Measurements from ENCODE around the gene SLC26A1.

DNA sequence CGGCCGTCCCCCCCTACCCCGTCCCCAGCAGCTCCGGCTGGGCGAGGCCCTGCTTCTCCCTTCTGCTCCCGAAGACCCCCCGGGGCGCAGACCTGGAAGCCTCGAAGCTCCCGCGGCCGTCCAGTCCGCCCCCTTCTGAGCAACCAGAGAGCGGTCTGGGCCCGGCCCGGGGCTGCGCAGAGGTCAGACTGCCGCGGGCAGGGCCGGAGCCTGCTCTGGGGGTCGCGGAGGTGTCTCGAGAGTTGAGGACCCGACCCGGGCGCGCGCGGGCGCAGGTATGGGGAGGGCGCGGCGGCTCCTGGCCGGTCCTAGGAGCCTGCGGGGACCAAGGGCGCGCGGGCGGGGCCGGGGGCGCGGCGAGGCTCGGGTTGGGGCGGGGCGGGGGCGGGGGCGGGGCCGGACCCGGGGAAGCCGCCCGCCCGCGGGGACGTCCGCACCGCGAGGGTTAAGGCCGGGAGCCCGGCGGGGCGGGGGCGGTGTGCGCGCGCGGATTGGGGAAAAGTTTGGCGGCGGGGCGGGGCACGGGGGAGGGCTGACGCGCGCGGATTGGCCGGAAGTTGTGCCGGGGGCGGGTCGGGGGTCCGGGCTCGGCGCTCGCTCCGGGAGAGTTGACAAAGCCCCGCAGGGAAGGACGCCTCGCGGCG, 17.9 kb upstream of the SLC26A1 start, which contains the start of gene FGFRL1:
- TF ChIP-seq, protein P1, sequence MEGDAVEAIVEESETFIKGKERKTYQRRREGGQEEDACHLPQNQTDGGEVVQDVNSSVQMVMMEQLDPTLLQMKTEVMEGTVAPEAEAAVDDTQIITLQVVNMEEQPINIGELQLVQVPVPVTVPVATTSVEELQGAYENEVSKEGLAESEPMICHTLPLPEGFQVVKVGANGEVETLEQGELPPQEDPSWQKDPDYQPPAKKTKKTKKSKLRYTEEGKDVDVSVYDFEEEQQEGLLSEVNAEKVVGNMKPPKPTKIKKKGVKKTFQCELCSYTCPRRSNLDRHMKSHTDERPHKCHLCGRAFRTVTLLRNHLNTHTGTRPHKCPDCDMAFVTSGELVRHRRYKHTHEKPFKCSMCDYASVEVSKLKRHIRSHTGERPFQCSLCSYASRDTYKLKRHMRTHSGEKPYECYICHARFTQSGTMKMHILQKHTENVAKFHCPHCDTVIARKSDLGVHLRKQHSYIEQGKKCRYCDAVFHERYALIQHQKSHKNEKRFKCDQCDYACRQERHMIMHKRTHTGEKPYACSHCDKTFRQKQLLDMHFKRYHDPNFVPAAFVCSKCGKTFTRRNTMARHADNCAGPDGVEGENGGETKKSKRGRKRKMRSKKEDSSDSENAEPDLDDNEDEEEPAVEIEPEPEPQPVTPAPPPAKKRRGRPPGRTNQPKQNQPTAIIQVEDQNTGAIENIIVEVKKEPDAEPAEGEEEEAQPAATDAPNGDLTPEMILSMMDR (IDR thresholded peaks at IDR 0.05), result no peak
- TF ChIP-seq POLR2A (IDR thresholded peaks at IDR 0.05), result no peak
